ENCODE results near the gene EHBP1. TPM values are rescaled to one million over a fixed set of nuclear protein-coding genes. Genes with fewer than 3 reads are reported as not detected.

The EHBP1 gene
- polyA plus RNA-seq, 3 donors = 4.2 to 6.1 (median 6.0) TPM

- Mint-ChIP-seq H3K36me3 (peaks cover 3 to 9% of the 10 kb centered on the region in 2 donors), H3K27me3 (ENCODE audit: low read depth in 3 of 3) (no peaks in the 10 kb centered on the region), H3K9me3 (peaks cover 19 to 47% (median 29%) of the 10 kb centered on the region in 7 donors)
Measured at GRCh38 chr2:62920070-62920469, 214.6 kb downstream of the EHBP1 start.

GRCh38 chr2:62923242-62923641 is 217.7 kb downstream of the EHBP1 start:
- Histone ChIP-seq H3K9me3 (replicated peaks in 1 of 2; ENCODE audit: control insufficient read depth in 1 of 2, insufficient read depth in 1 of 2, low read length in 2 of 2) (peaks cover 27 to 30% of the 10 kb centered on the region in 2 donors), H3K4me2 (replicated peaks; ENCODE audit: extremely low read depth, low read length, poor library complexity, severe bottlenecking) (no peak overlapping the region), H3K4me3 (replicated peaks in 1 of 3; ENCODE audit: low read depth in 2 of 3, low read length in 3 of 3) (no peak overlapping the region), H3K27me3 (ENCODE audit: control insufficient read depth in 2 of 2, insufficient read depth in 2 of 2, low read length in 2 of 2) (no peaks in the 10 kb centered on the region), H3K27ac (ENCODE audit: low read depth in 1 of 2, low read length in 2 of 2) (no peak overlapping the region), H4K20me1 (ENCODE audit: insufficient read depth, low read length) (no peaks in the 10 kb centered on the region), H3K36me3 (replicated peaks in 1 of 2; ENCODE audit: control insufficient read depth in 1 of 2, insufficient read depth in 2 of 2, low read length in 2 of 2) (no peaks in the 10 kb centered on the region), H3K9ac (ENCODE audit: insufficient read depth, low read length, poor library complexity, severe bottlenecking) (no peak overlapping the region), H3K79me2 (ENCODE audit: insufficient read depth, low read length) (no peaks in the 10 kb centered on the region), H2AFZ (ENCODE audit: insufficient read depth, low read depth, low read length, poor library complexity, severe bottlenecking) (no peak overlapping the region), H3K4me1 (ENCODE audit: control insufficient read depth in 1 of 2, insufficient read depth in 2 of 2, low read length in 2 of 2) (no peaks in the 10 kb centered on the region)
- Mint-ChIP-seq H3K27me3 (ENCODE audit: low read depth in 3 of 3) (no peaks in the 10 kb centered on the region), H3K27ac (peak overlapping the region in 1 of 7 donors; percentile 13), H3K9me3 (peaks cover 20 to 45% (median 29%) of the 10 kb centered on the region in 7 donors), H3K36me3 (peaks cover 3 to 9% of the 10 kb centered on the region in 2 donors), H3K4me3 (no peak overlapping the region), H3K4me1 (no peaks in the 10 kb centered on the region)
- no peak for DNase-seq
- no peak for TF ChIP-seq CTCF (IDR thresholded peaks at IDR 0.05)
- intact Hi-C loops (cut with micrococcal nuclease) = no loop called here

More at GRCh38 chr2:62920070-62920469, 214.6 kb downstream of the EHBP1 start:
- TF ChIP-seq CTCF (IDR thresholded peaks at IDR 0.05) = no peak
- Mint-ChIP-seq H3K4me3 (no peak overlapping the region), H3K27ac (no peak overlapping the region), H3K4me1 (no peaks in the 10 kb centered on the region)
- Histone ChIP-seq H2AFZ (ENCODE audit: insufficient read depth, low read depth, low read length, poor library complexity, severe bottlenecking) (no peak overlapping the region), H4K20me1 (ENCODE audit: insufficient read depth, low read length) (no peaks in the 10 kb centered on the region), H3K4me1 (ENCODE audit: control insufficient read depth in 1 of 2, insufficient read depth in 2 of 2, low read length in 2 of 2) (no peaks in the 10 kb centered on the region), H3K9me3 (replicated peaks in 1 of 2; ENCODE audit: control insufficient read depth in 1 of 2, insufficient read depth in 1 of 2, low read length in 2 of 2) (peaks cover 27 to 30% of the 10 kb centered on the region in 2 donors), H3K27ac (ENCODE audit: low read depth in 1 of 2, low read length in 2 of 2) (no peak overlapping the region), H3K36me3 (replicated peaks in 1 of 2; ENCODE audit: control insufficient read depth in 1 of 2, insufficient read depth in 2 of 2, low read length in 2 of 2) (no peaks in the 10 kb centered on the region), H3K79me2 (ENCODE audit: insufficient read depth, low read length) (no peaks in the 10 kb centered on the region), H3K4me2 (replicated peaks; ENCODE audit: extremely low read depth, low read length, poor library complexity, severe bottlenecking) (no peak overlapping the region), H3K4me3 (replicated peaks in 1 of 3; ENCODE audit: low read depth in 2 of 3, low read length in 3 of 3) (no peak overlapping the region), H3K9ac (ENCODE audit: insufficient read depth, low read length, poor library complexity, severe bottlenecking) (no peak overlapping the region), H3K27me3 (ENCODE audit: control insufficient read depth in 2 of 2, insufficient read depth in 2 of 2, low read length in 2 of 2) (no peaks in the 10 kb centered on the region)
- intact Hi-C loops (cut with micrococcal nuclease) = no loop called here
- DNase-seq = no peak

All from CD14-positive monocyte (primary cell).